Skeletal muscle tissue (tissue), 4 donors: ENCODE results near the gene MAGI2. TPM values are rescaled to one million over a fixed set of nuclear protein-coding genes. Genes with fewer than 3 reads are reported as not detected.

Experiments used
- H3K27ac ChIP-seq: one replicate; pipeline ENCODE4 v1.7.0; 2013; ENCODE audit warnings: mild to moderate bottlenecking, low read depth, low read length, inconsistent platforms
- H3K27me3 ChIP-seq, 3 donors: one replicate each; pipeline ENCODE4 v1.7.0; 2013; ENCODE audit warnings: low read length in 3 of 3; ENCODE audit not compliant: control insufficient read depth in 3 of 3, insufficient read depth in 3 of 3
- H3K36me3 ChIP-seq, 3 donors: one replicate each; pipeline ENCODE4 v1.7.0; 2013; ENCODE audit warnings: low read length in 3 of 3; ENCODE audit not compliant: control insufficient read depth in 3 of 3, insufficient read depth in 3 of 3
- H3K4me1 ChIP-seq, 3 donors: one replicate each; pipeline ENCODE4 v1.7.0; 2013; ENCODE audit warnings: low read length in 3 of 3, mild to moderate bottlenecking in 3 of 3; ENCODE audit not compliant: control insufficient read depth in 3 of 3, insufficient read depth in 3 of 3
- H3K4me3 ChIP-seq, 3 donors: one replicate each; pipeline ENCODE4 v1.7.0; 2013; ENCODE audit warnings: low read length in 3 of 3
- H3K9ac ChIP-seq, 3 donors: one replicate each; pipeline ENCODE4 v1.7.0; 2013; ENCODE audit warnings: low read length in 3 of 3, mild to moderate bottlenecking in 3 of 3, moderate library complexity in 2 of 3, low read depth in 1 of 3
- H3K9me3 ChIP-seq, 3 donors: one replicate each; pipeline ENCODE4 v1.7.0; 2013; ENCODE audit warnings: low read length in 3 of 3; ENCODE audit not compliant: control insufficient read depth in 3 of 3
- total RNA-seq: library from RNA; depleted of rRNA; stranded (reverse); fragments of >200 nt; gene quantifications from one replicate; pipeline ENCODE4 v1.2.3, GENCODE V29; 2014
- donor health status: Osteomylitis.

The MAGI2 gene
- total RNA-seq, 1 donor from 2014 or later: 4.2 TPM

- H3K27ac ChIP-seq: no peak overlapping the region
- H3K27me3 ChIP-seq: no peaks in the 10 kb centered on the region
- no peak overlapping the region for H3K9ac ChIP-seq
- H3K36me3 ChIP-seq: no peaks in the 10 kb centered on the region
- no peak overlapping the region for H3K4me3 ChIP-seq
- no peaks in the 10 kb centered on the region for H3K9me3 ChIP-seq
- H3K4me1 ChIP-seq: peaks cover 0 to 2% (median 2%) of the 10 kb centered on the region in 3 donors
Observed at GRCh38 chr7:78148166-78148894, 1305.1 kb downstream of the MAGI2 start.

DNA sequence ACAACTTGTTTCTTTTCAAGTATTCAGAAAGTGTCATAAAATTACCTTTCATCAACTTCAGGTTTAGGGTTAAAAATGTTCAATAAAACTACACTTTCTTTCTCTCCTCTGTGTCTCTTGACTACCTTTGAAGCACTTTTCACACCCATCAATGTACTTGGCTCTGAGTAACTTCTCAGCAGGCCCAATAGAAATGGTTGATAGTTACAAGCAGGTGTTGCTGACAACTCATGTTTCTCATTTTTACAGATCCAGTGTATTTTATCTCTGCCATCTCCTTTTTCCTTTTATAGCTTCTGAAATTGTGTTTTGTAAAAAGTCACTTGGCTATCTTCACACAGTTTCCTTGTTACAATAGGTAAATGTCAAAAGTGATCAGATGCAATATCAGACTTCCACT, 1306.9 kb downstream of the MAGI2 start:
- no peak overlapping the region for H3K9ac ChIP-seq
- H3K27ac ChIP-seq: no peak overlapping the region
- H3K4me3 ChIP-seq: no peak overlapping the region
- no peaks in the 10 kb centered on the region for H3K36me3 ChIP-seq
- no peaks in the 10 kb centered on the region for H3K27me3 ChIP-seq
- peaks cover 0 to 2% (median 2%) of the 10 kb centered on the region in 3 donors for H3K4me1 ChIP-seq
- no peaks in the 10 kb centered on the region for H3K9me3 ChIP-seq

DNA sequence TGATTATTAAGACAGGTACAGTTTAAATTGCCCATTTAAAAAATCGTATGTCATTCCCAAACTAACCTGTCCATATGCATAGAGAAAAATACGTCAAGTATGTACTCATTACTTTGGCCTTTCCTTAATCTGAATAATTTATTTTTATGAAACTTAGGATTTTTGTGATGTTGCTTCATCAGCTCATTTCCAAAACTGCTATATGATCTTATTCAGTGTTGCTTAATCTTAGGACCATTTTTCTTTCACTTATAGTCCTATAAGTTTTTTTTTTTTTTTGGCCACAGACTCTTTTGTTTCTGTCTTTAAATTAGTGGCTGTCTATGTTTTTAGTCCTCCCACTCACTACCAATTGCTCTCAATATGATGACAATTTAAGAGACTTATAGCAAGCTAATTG, 1309.8 kb downstream of the MAGI2 start:
- Histone ChIP-seq H3K4me3 (no peak overlapping the region), H3K9ac (no peak overlapping the region), H3K27me3 (no peaks in the 10 kb centered on the region), H3K36me3 (no peaks in the 10 kb centered on the region), H3K9me3 (no peaks in the 10 kb centered on the region), H3K4me1 (peaks cover 0 to 7% (median 4%) of the 10 kb centered on the region in 3 donors), H3K27ac (no peak overlapping the region)

GRCh38 chr7:78141522-78142281, 1311.8 kb downstream of the MAGI2 start:
- H3K36me3 ChIP-seq: no peaks in the 10 kb centered on the region
- no peaks in the 10 kb centered on the region for H3K9me3 ChIP-seq
- no peak overlapping the region for H3K9ac ChIP-seq
- H3K27me3 ChIP-seq: no peaks in the 10 kb centered on the region
- H3K4me1 ChIP-seq: peaks cover 0 to 7% (median 4%) of the 10 kb centered on the region in 3 donors
- H3K27ac ChIP-seq: no peak overlapping the region
- no peak overlapping the region for H3K4me3 ChIP-seq

GRCh38 chr7:78140109-78140508, 1313.4 kb downstream of the MAGI2 start:
- Histone ChIP-seq H3K4me1 (peaks cover 0 to 7% (median 4%) of the 10 kb centered on the region in 3 donors), H3K27me3 (no peaks in the 10 kb centered on the region), H3K27ac (no peak overlapping the region)

DNA sequence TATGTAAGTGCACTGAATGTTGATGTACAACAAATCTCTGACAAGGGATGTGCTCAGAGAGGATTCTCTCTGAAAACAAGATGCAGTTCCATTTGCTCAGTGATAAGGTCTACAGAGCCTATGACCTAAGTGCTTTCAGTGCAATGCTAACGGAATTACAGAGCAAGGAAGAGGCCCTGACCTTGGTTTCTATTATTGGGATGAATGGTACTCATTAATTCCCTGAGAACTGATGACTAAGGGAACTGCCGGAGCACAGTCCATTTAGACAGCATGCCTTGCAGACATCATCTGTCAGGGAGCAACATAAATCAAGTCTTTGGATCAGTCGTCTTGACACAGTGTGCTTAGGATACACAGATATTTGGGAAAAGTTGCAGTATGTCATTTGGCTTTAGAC, 1314.1 kb downstream of the MAGI2 start:
- Histone ChIP-seq H3K36me3 (no peaks in the 10 kb centered on the region), H3K9ac (no peak overlapping the region), H3K27ac (no peak overlapping the region), H3K9me3 (no peaks in the 10 kb centered on the region), H3K27me3 (no peaks in the 10 kb centered on the region), H3K4me1 (peaks cover 0 to 7% (median 4%) of the 10 kb centered on the region in 3 donors), H3K4me3 (no peak overlapping the region)

More at GRCh38 chr7:78140109-78140508, 1313.4 kb downstream of the MAGI2 start:
- no peak overlapping the region for H3K4me3 ChIP-seq
- no peaks in the 10 kb centered on the region for H3K36me3 ChIP-seq
- H3K9ac ChIP-seq: no peak overlapping the region
- no peaks in the 10 kb centered on the region for H3K9me3 ChIP-seq

- Histone ChIP-seq H3K4me3 (no peak overlapping the region), H3K27me3 (no peaks in the 10 kb centered on the region), H3K36me3 (no peaks in the 10 kb centered on the region), H3K27ac (no peak overlapping the region), H3K9ac (no peak overlapping the region), H3K9me3 (no peaks in the 10 kb centered on the region), H3K4me1 (peaks cover 0 to 7% (median 4%) of the 10 kb centered on the region in 3 donors)
Observed at GRCh38 chr7:78134774-78135173, 1318.7 kb downstream of the MAGI2 start.

DNA sequence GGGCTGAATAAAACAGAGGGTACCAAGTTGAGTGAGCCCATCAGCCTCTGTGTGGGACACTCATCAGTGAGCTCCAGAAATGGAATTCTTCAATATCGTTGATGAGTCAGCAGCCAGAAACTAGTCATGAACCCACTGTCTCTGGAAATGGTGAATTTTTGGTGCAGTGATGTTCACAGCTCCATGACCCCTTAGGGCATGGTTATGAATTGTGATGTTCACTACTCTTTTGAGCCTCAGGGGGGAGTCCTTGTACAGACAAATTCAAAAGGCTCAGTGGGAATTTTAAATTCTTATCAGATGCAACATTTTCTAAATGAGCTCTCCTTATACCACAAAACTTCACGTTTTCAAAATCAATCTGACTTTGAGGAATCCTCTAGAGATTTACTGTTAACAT, 1319.2 kb downstream of the MAGI2 start:
- Histone ChIP-seq H3K4me3 (no peak overlapping the region), H3K27me3 (no peaks in the 10 kb centered on the region), H3K36me3 (no peaks in the 10 kb centered on the region), H3K9ac (no peak overlapping the region), H3K9me3 (no peaks in the 10 kb centered on the region), H3K27ac (no peak overlapping the region), H3K4me1 (peaks cover 0 to 3% (median under 1%) of the 10 kb centered on the region in 3 donors)

DNA sequence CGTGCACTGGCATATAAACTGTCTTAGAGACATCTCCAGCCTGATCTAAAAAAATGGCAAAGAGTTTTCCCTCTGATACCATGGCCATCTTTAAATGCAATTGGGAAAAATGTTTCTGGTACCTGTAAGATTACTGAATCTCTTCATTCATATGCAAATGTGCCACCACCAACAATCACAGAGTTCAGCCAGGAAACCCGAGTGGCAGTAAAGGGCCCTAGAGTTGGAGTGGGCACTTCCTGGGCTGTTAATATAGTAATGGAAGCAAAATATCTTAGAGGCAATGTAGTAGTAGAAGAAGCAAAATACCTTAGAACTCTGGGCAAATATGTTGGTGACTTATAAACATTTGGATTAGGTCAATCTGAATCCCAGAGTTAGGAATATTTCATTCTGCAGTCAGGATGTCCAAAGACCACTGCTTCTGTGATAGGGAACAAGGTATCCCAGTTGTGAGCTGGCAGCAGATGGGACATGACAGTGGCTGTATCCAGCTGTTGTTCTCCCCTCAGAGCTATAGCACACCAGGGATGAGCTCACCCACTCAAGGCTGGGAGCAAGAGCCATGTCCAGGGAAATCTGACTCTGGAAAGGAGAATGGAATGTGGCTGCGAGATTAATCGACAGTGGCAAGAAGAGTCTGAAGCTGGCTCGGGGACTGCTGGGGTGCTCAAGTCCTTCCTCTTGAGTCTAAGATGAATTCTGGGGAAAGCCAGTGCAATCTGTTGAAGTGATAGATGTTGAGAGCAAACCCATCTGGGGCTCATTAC, 1322.8 kb downstream of the MAGI2 start:
- Histone ChIP-seq H3K27ac (no peak overlapping the region), H3K9ac (no peak overlapping the region), H3K36me3 (no peaks in the 10 kb centered on the region), H3K4me3 (no peak overlapping the region), H3K27me3 (no peaks in the 10 kb centered on the region), H3K9me3 (no peaks in the 10 kb centered on the region), H3K4me1 (no peaks in the 10 kb centered on the region)
